Hindlimb muscle (tissue), 1 donor: ENCODE measurements around the gene TSPAN32. TPM values are rescaled to one million over a fixed set of nuclear protein-coding genes. Genes with fewer than 3 reads are reported as not detected.
"Not testable (repeated sequence)": the region's sequence is repeated elsewhere in the genome, so short reads cannot be mapped to it uniquely, and the experiment has no call there.

Source experiments
- DNase-seq: peaks from one replicate; pipeline ENCODE4 v3.0.0-alpha.2; 2013
- polyA plus RNA-seq: library from polyadenylated mRNA; unstranded; fragments of 120-200 nt; gene quantifications from one replicate; pipeline ENCODE4 v1.2.1, GENCODE V29; 2013; ENCODE audit not compliant: insufficient read length

TSPAN32 gene
- polyA plus RNA-seq, 1 donor, result 5.3 TPM

- no peak for DNase-seq
Observed at GRCh38 chr11:2316169-2316962, 14.6 kb downstream of the TSPAN32 start.

- DNase-seq, result no peak
Observed at GRCh38 chr11:2316963-2317244, 15.1 kb downstream of the TSPAN32 start.

GRCh38 chr11:2317354-2318050, 15.7 kb downstream of the TSPAN32 start:
- no peak for DNase-seq

GRCh38 chr11:2318123-2318522, 16.3 kb downstream of the TSPAN32 start:
- DNase-seq, result no peak

- DNase-seq, result no peak
Observed at GRCh38 chr11:2318707-2319106, 16.9 kb downstream of the TSPAN32 start.

- DNase-seq, result no peak
Observed at GRCh38 chr11:2319791-2320472, 18.1 kb downstream of the TSPAN32 start.

- DNase-seq, result no peak
Observed at GRCh38 chr11:2320568-2321310, 18.9 kb downstream of the TSPAN32 start.

- no peak for DNase-seq
Observed at GRCh38 chr11:2321311-2321683, 19.5 kb downstream of the TSPAN32 start.

GRCh38 chr11:2325123-2325522, 23.3 kb downstream of the TSPAN32 start:
- no peak for DNase-seq

- no peak for DNase-seq
Observed at GRCh38 chr11:2325719-2326118, 23.9 kb downstream of the TSPAN32 start.

- DNase-seq, result no peak
Observed at GRCh38 chr11:2327032-2327431, 25.2 kb downstream of the TSPAN32 start.

- no peak for DNase-seq
Observed at GRCh38 chr11:2328021-2328420, 26.2 kb downstream of the TSPAN32 start.

- DNase-seq, result no peak
Observed at GRCh38 chr11:2328656-2329354, 27.0 kb downstream of the TSPAN32 start.

- DNase-seq, result no peak
Observed at GRCh38 chr11:2329551-2329950, 27.7 kb downstream of the TSPAN32 start.

- DNase-seq, result no peak
Observed at GRCh38 chr11:2330696-2331095, 28.9 kb downstream of the TSPAN32 start.

- DNase-seq, result no peak
Observed at GRCh38 chr11:2331404-2331803, 29.6 kb downstream of the TSPAN32 start.

- not testable (repeated sequence) for DNase-seq
Observed at GRCh38 chr11:2332569-2332968, 30.8 kb downstream of the TSPAN32 start.

GRCh38 chr11:2333486-2334205, 31.8 kb downstream of the TSPAN32 start:
- not testable (repeated sequence) for DNase-seq

- not testable (repeated sequence) for DNase-seq
Observed at GRCh38 chr11:2335286-2335685, 33.5 kb downstream of the TSPAN32 start.

GRCh38 chr11:2338760-2339159, 36.9 kb downstream of the TSPAN32 start:
- DNase-seq, result not testable (repeated sequence)

GRCh38 chr11:2342557-2342956, 40.7 kb downstream of the TSPAN32 start:
- no peak for DNase-seq

- no peak for DNase-seq
Observed at GRCh38 chr11:2342981-2343380, 41.2 kb downstream of the TSPAN32 start.
